Vagina (tissue), 2 donors: Measurements from ENCODE around the gene F2.

Experiments used
- POLR2A ChIP-seq, 2 donors: fragments of 450-650 bp; IDR thresholded peaks; one replicate each; pipeline ENCODE4 v1.6.1; 2017; ENCODE audit warnings: antibody characterized with exemption in 2 of 2, mild to moderate bottlenecking in 2 of 2, moderate library complexity in 2 of 2
- POLR2AphosphoS5 ChIP-seq, 2 donors: sonication (generic); formaldehyde crosslinking; IDR thresholded peaks; one replicate each; pipeline ENCODE4 v1.9.0; 2017; ENCODE audit warnings: antibody characterized with exemption in 2 of 2, mild to moderate bottlenecking in 2 of 2, low read depth in 1 of 2; ENCODE audit not compliant: insufficient read depth in 1 of 2
- TF ChIP-seq, protein P1 (sequence below), 3 experiments: fragments of 450-650 bp in 2 of 3; fragments of 200-600 bp in 1 of 3; sonication (generic) in 1 of 3; IDR thresholded peaks; one replicate each; pipeline ENCODE4 v1.5.1; 2017 to 2019; ENCODE audit warnings: antibody characterized with exemption in 3 of 3, mild to moderate bottlenecking in 2 of 3, moderate library complexity in 2 of 3

DNA sequence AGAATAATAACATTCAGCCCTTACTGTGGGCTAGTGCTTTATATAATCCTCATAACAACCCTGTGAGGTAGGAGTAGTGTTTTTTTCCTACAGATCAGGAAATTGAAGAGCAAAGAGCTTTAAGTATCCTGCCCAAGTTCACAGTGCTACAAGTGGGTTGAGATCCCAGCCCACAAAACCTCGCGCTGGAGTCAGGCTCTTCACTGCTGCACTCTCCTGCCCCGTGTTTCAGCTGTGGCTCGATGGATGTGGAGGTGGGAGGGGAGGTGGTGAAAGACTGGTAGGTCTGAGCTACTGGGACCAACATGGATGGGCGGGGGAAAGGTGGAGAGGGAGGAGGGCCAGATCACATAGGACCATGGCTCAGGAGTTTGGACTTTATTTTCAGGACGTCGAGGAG lies 12.1 kb upstream of the F2 start:
- TF ChIP-seq, protein P1, sequence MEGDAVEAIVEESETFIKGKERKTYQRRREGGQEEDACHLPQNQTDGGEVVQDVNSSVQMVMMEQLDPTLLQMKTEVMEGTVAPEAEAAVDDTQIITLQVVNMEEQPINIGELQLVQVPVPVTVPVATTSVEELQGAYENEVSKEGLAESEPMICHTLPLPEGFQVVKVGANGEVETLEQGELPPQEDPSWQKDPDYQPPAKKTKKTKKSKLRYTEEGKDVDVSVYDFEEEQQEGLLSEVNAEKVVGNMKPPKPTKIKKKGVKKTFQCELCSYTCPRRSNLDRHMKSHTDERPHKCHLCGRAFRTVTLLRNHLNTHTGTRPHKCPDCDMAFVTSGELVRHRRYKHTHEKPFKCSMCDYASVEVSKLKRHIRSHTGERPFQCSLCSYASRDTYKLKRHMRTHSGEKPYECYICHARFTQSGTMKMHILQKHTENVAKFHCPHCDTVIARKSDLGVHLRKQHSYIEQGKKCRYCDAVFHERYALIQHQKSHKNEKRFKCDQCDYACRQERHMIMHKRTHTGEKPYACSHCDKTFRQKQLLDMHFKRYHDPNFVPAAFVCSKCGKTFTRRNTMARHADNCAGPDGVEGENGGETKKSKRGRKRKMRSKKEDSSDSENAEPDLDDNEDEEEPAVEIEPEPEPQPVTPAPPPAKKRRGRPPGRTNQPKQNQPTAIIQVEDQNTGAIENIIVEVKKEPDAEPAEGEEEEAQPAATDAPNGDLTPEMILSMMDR (IDR thresholded peaks at IDR 0.05) = no peak
- no peak for TF ChIP-seq POLR2AphosphoS5 (IDR thresholded peaks at IDR 0.05; ENCODE audit: insufficient read depth in 1 of 2, low read depth in 1 of 2)
- TF ChIP-seq POLR2A (IDR thresholded peaks at IDR 0.05) = no peak
